Astrocyte (in vitro differentiated cells and primary cell): ENCODE results near the gene TPST2. TPM values are rescaled to one million over a fixed set of nuclear protein-coding genes. Genes with fewer than 3 reads are reported as not detected.
A peak's percentile ranks its signal among the peaks of the same experiment; 100 is the strongest.

Experiments used
- DNase-seq: peaks from one replicate; pipeline ENCODE4 v3.0.0-alpha.2; 2010; ENCODE audit warnings: low read depth
- FAIRE-seq: peaks from 2 replicates; lab custom pipeline; 2011; peaks lifted over from hg19 to GRCh38; lab: Jason Lieb, UNC
- H2AFZ ChIP-seq: 2 replicates; pipeline ENCODE4 v1.6.0; 2012; ENCODE audit warnings: low read depth, low read length, inconsistent platforms
- H3K27ac ChIP-seq: 2 replicates; pipeline ENCODE4 v1.5.1; 2011; ENCODE audit warnings: low read depth, low read length, inconsistent platforms
- H3K27me3 ChIP-seq: 2 replicates; pipeline ENCODE4 v1.6.0; 2011; ENCODE audit warnings: low read length, inconsistent platforms; ENCODE audit not compliant: insufficient read depth
- H3K36me3 ChIP-seq: 2 replicates; pipeline ENCODE4 v1.5.1; 2011; ENCODE audit warnings: low read length, inconsistent platforms; ENCODE audit not compliant: insufficient read depth
- H3K4me1 ChIP-seq: 2 replicates; pipeline ENCODE4 v1.5.1; 2011; ENCODE audit warnings: low read length, inconsistent platforms; ENCODE audit not compliant: insufficient read depth
- H3K4me2 ChIP-seq: 2 replicates; pipeline ENCODE4 v1.6.0; 2012; ENCODE audit warnings: low read length, inconsistent platforms
- H3K4me3 ChIP-seq: 2 replicates; pipeline ENCODE4 v1.5.1; 2011; ENCODE audit warnings: low read depth, mild to moderate bottlenecking, low read length, inconsistent platforms; ENCODE audit not compliant: insufficient read depth
- H3K79me2 ChIP-seq: 2 replicates; pipeline ENCODE4 v1.6.0; 2012; ENCODE audit warnings: mild to moderate bottlenecking, low read length, inconsistent platforms; ENCODE audit not compliant: insufficient read depth
- H3K9ac ChIP-seq: 2 replicates; pipeline ENCODE4 v1.6.0; 2012; ENCODE audit warnings: mild to moderate bottlenecking, low read length, inconsistent platforms
- H3K9me3 ChIP-seq: 2 replicates; pipeline ENCODE4 v1.5.1; 2012; ENCODE audit warnings: low read depth, mild to moderate bottlenecking, low read length, inconsistent platforms; ENCODE audit not compliant: insufficient read depth
- H4K20me1 ChIP-seq: 2 replicates; pipeline ENCODE4 v1.6.0; 2012; ENCODE audit warnings: low read length, inconsistent platforms; ENCODE audit not compliant: insufficient read depth
- H3K27ac Mint-ChIP-seq: one replicate; pipeline ENCODE4 v1.8.0; 2021; ENCODE audit warnings: mild to moderate bottlenecking, mixed read lengths; ENCODE audit not compliant: unreplicated experiment
- H3K27me3 Mint-ChIP-seq: one replicate; pipeline ENCODE4 v1.8.0; 2021; ENCODE audit warnings: low read depth, mixed read lengths; ENCODE audit not compliant: unreplicated experiment
- H3K36me3 Mint-ChIP-seq: one replicate; pipeline ENCODE4 v1.8.0; 2021; ENCODE audit warnings: low read depth, mixed read lengths; ENCODE audit not compliant: unreplicated experiment
- H3K4me1 Mint-ChIP-seq: one replicate; pipeline ENCODE4 v1.8.0; 2021; ENCODE audit warnings: low read depth, mixed read lengths; ENCODE audit not compliant: unreplicated experiment
- H3K4me3 Mint-ChIP-seq: one replicate; pipeline ENCODE4 v1.8.0; 2021; ENCODE audit warnings: mild to moderate bottlenecking, moderate library complexity, mixed read lengths; ENCODE audit not compliant: unreplicated experiment
- H3K9me3 Mint-ChIP-seq: one replicate; pipeline ENCODE4 v1.8.0; 2021; ENCODE audit warnings: mild to moderate bottlenecking, mixed read lengths; ENCODE audit not compliant: unreplicated experiment
- CTCF ChIP-seq: IDR thresholded peaks from 2 replicates; pipeline ENCODE4 v1.5.1; 2011; ENCODE audit warnings: low read depth, mild to moderate bottlenecking, inconsistent platforms, low read length, moderate library complexity; ENCODE audit not compliant: insufficient read depth
- EZH2 ChIP-seq: IDR thresholded peaks from 2 replicates; pipeline ENCODE4 v1.6.1; 2012; ENCODE audit warnings: mild to moderate bottlenecking, low read length, inconsistent platforms; ENCODE audit not compliant: insufficient read depth
- total RNA-seq: library from RNA; stranded (reverse); gene quantifications from 2 replicates; pipeline ENCODE4 v1.2.1, GENCODE V29; 2021

The TPST2 gene
- total RNA-seq, 1 donor from 2014 or later: 55.7 TPM

GRCh38 chr22:26588729-26589366 lies 1.1 kb downstream of the TPST2 start:
- Mint-ChIP-seq H3K4me1 (peaks cover 25% of the 10 kb centered on the region), H3K4me3 (peak overlapping the region; percentile 92), H3K9me3 (peaks cover 2% of the 10 kb centered on the region), H3K27ac (peak overlapping the region; percentile 77), H3K27me3 (peaks cover 6% of the 10 kb centered on the region), H3K36me3 (peaks cover 2% of the 10 kb centered on the region)
- H3K27ac ChIP-seq: peak overlapping the region; percentile 65
- H3K4me3 ChIP-seq: peak overlapping the region; percentile 74
- peak overlapping the region; percentile 89 for H3K9ac ChIP-seq
- H4K20me1 ChIP-seq: peaks cover 41% of the 10 kb centered on the region
- FAIRE-seq: no peak
- H3K4me2 ChIP-seq: peak overlapping the region; percentile 94
- no peak for TF ChIP-seq CTCF
- TF ChIP-seq EZH2: no peak
- peaks cover 1% of the 10 kb centered on the region for H3K27me3 ChIP-seq
- H3K36me3 ChIP-seq: no peaks in the 10 kb centered on the region
- peaks cover 46% of the 10 kb centered on the region for H3K79me2 ChIP-seq
- peaks cover 25% of the 10 kb centered on the region for H3K4me1 ChIP-seq
- H3K9me3 ChIP-seq: no peaks in the 10 kb centered on the region
- peak overlapping the region; percentile 57 for H2AFZ ChIP-seq
- no peak for DNase-seq

- Histone ChIP-seq H3K9me3 (no peaks in the 10 kb centered on the region), H3K27me3 (no peaks in the 10 kb centered on the region), H3K79me2 (peaks cover 51% of the 10 kb centered on the region), H4K20me1 (peaks cover 43% of the 10 kb centered on the region), H3K27ac (no peak overlapping the region), H3K36me3 (no peaks in the 10 kb centered on the region), H3K4me2 (peak overlapping the region; percentile 94), H3K4me1 (peaks cover 25% of the 10 kb centered on the region), H2AFZ (no peak overlapping the region), H3K9ac (peak overlapping the region; percentile 89), H3K4me3 (no peak overlapping the region)
- TF ChIP-seq EZH2 (no peak), CTCF (no peak)
- H3K4me1 Mint-ChIP-seq: peaks cover 25% of the 10 kb centered on the region
- peaks cover 2% of the 10 kb centered on the region for H3K9me3 Mint-ChIP-seq
- H3K36me3 Mint-ChIP-seq: peaks cover 2% of the 10 kb centered on the region
- peak overlapping the region; percentile 92 for H3K4me3 Mint-ChIP-seq
- DNase-seq (peak; percentile 24), FAIRE-seq (peak; percentile 72)
- peak overlapping the region; percentile 58 for H3K27ac Mint-ChIP-seq
- peaks cover 6% of the 10 kb centered on the region for H3K27me3 Mint-ChIP-seq
Measured at GRCh38 chr22:26587991-26588613, 1.8 kb downstream of the TPST2 start.
